HEK293 (cell line): Measurements from ENCODE around the gene KDM4C.

Experiments
- CTCF ChIA-PET: fragments of 350-600 bp; formaldehyde crosslinking; extraction: SDS; loops from one replicate; lab custom pipeline; 2021; ENCODE audit warnings: antibody characterized with exemption; lab: Yijun Ruan, JAX
- POLR2A ChIA-PET: fragments of 300-600 bp; formaldehyde crosslinking; extraction: SDS; loops from one replicate; lab custom pipeline; 2020; ENCODE audit warnings: antibody characterized with exemption, inconsistent platforms; lab: Yijun Ruan, JAX
- H3K27ac ChIP-seq: fragments of 200-500 bp; sonication (Bioruptor generic); 2 replicates; pipeline ENCODE4 v1.5.1; 2014; ENCODE audit warnings: low read depth, low read length, control low read depth, inconsistent platforms; ENCODE audit errors: extremely low read depth
- H3K36me3 ChIP-seq, 2 experiments: fragments of 200-500 bp in 1 of 2; sonication (Bioruptor generic) in 1 of 2; 1 replicate in 1 of 2; 2 replicates in 1 of 2; pipeline ENCODE4 v1.5.1; 2014 to 2017; ENCODE audit warnings: inconsistent platforms in 2 of 2, low read length in 2 of 2; ENCODE audit not compliant: control insufficient read depth in 2 of 2, insufficient read depth in 1 of 2
- H3K4me1 ChIP-seq: fragments of 200-500 bp; sonication (Bioruptor generic); 2 replicates; pipeline ENCODE4 v1.5.1; 2014; ENCODE audit warnings: mild to moderate bottlenecking, low read length, inconsistent platforms; ENCODE audit not compliant: control insufficient read depth, insufficient read depth
- H3K4me3 ChIP-seq: 2 replicates; pipeline ENCODE4 v1.5.1; 2011; ENCODE audit warnings: low read depth, mild to moderate bottlenecking, control low read depth, low read length, moderate library complexity
- H3K9me3 ChIP-seq: fragments of 200-500 bp; sonication (Bioruptor generic); 2 replicates; pipeline ENCODE4 v1.5.1; 2014; ENCODE audit warnings: low read depth, low read length, inconsistent platforms; ENCODE audit not compliant: control insufficient read depth, insufficient read depth
- KLF10 ChIP-seq: fragments of 450-650 bp; IDR thresholded peaks from 2 replicates; pipeline ENCODE4 v1.5.1; 2018; ENCODE audit warnings: missing biosample characterization, mild to moderate bottlenecking, missing genetic modification characterization
- SP2 ChIP-seq: fragments of 450-650 bp; formaldehyde crosslinking; IDR thresholded peaks from 2 replicates; pipeline ENCODE4 v1.5.1; 2016; ENCODE audit warnings: missing biosample characterization, missing genetic modification characterization
- ZFP37 ChIP-seq: fragments of 450-650 bp; formaldehyde crosslinking; IDR thresholded peaks from 2 replicates; pipeline ENCODE4 v1.5.1; 2016; ENCODE audit warnings: missing biosample characterization, missing genetic modification characterization
- ZIC2 ChIP-seq: fragments of 450-650 bp; formaldehyde crosslinking; IDR thresholded peaks from 2 replicates; pipeline ENCODE4 v1.5.1; 2016; ENCODE audit warnings: missing biosample characterization, missing genetic modification characterization
- ZNF114 ChIP-seq: fragments of 450-650 bp; formaldehyde crosslinking; IDR thresholded peaks from 2 replicates; pipeline ENCODE4 v1.5.0; 2017; ENCODE audit warnings: missing biosample characterization, missing genetic modification characterization
- ZNF24 ChIP-seq: fragments of 450-650 bp; formaldehyde crosslinking; IDR thresholded peaks from 2 replicates; pipeline ENCODE4 v1.5.1; 2016; ENCODE audit warnings: missing biosample characterization, missing genetic modification characterization
- ZNF280C ChIP-seq: fragments of 450-650 bp; formaldehyde crosslinking; IDR thresholded peaks from 2 replicates; pipeline ENCODE4 v1.5.1; 2016; ENCODE audit warnings: missing biosample characterization, missing genetic modification characterization
- ZNF324 ChIP-seq: fragments of 450-650 bp; formaldehyde crosslinking; IDR thresholded peaks from 2 replicates; pipeline ENCODE4 v1.5.1; 2016; ENCODE audit warnings: missing biosample characterization, missing genetic modification characterization
- ZNF501 ChIP-seq: fragments of 450-650 bp; formaldehyde crosslinking; IDR thresholded peaks from 2 replicates; pipeline ENCODE4 v1.5.1; 2016; ENCODE audit warnings: missing biosample characterization, missing genetic modification characterization
- ZNF514 ChIP-seq: fragments of 450-650 bp; formaldehyde crosslinking; IDR thresholded peaks from 2 replicates; pipeline ENCODE4 v1.5.1; 2016; ENCODE audit warnings: missing biosample characterization, missing genetic modification characterization
- ZNF518A ChIP-seq: fragments of 450-650 bp; formaldehyde crosslinking; conservative IDR thresholded peaks from 2 replicates; pipeline ENCODE4 v1.5.1; 2016; ENCODE audit warnings: low read depth, missing biosample characterization, missing genetic modification characterization
- ZNF544 ChIP-seq: fragments of 450-650 bp; formaldehyde crosslinking; IDR thresholded peaks from 2 replicates; pipeline ENCODE4 v1.5.0; 2017; ENCODE audit warnings: missing biosample characterization, missing genetic modification characterization
- ZNF629 ChIP-seq: fragments of 450-650 bp; formaldehyde crosslinking; IDR thresholded peaks from 2 replicates; pipeline ENCODE4 v1.5.1; 2017; ENCODE audit warnings: missing biosample characterization, missing genetic modification characterization
- ZNF677 ChIP-seq: fragments of 450-650 bp; IDR thresholded peaks from 2 replicates; pipeline ENCODE4 v1.5.0; 2018; ENCODE audit warnings: missing biosample characterization, mild to moderate bottlenecking, missing genetic modification characterization, moderate library complexity
- ZNF76 ChIP-seq: fragments of 450-650 bp; formaldehyde crosslinking; IDR thresholded peaks from 2 replicates; pipeline ENCODE4; 2016; ENCODE audit warnings: low read depth, missing biosample characterization, missing genetic modification characterization, borderline replicate concordance
- ZNF791 ChIP-seq: fragments of 450-650 bp; formaldehyde crosslinking; IDR thresholded peaks from 2 replicates; pipeline ENCODE4 v1.5.1; 2016; ENCODE audit warnings: missing biosample characterization, missing genetic modification characterization
- ZSCAN23 ChIP-seq: fragments of 450-650 bp; formaldehyde crosslinking; IDR thresholded peaks from 2 replicates; pipeline ENCODE4 v1.5.1; 2016; ENCODE audit warnings: missing biosample characterization, missing genetic modification characterization
- TF ChIP-seq, protein P1 (sequence below): fragments of 450-650 bp; formaldehyde crosslinking; IDR thresholded peaks from 2 replicates; pipeline ENCODE4 v1.5.1; 2016; ENCODE audit warnings: missing biosample characterization, missing genetic modification characterization, borderline replicate concordance
- TF ChIP-seq, protein P2 (sequence below): fragments of 450-650 bp; formaldehyde crosslinking; IDR thresholded peaks from 2 replicates; pipeline ENCODE4 v1.5.1; 2016; ENCODE audit warnings: missing biosample characterization, missing genetic modification characterization

Gene KDM4C

DNA sequence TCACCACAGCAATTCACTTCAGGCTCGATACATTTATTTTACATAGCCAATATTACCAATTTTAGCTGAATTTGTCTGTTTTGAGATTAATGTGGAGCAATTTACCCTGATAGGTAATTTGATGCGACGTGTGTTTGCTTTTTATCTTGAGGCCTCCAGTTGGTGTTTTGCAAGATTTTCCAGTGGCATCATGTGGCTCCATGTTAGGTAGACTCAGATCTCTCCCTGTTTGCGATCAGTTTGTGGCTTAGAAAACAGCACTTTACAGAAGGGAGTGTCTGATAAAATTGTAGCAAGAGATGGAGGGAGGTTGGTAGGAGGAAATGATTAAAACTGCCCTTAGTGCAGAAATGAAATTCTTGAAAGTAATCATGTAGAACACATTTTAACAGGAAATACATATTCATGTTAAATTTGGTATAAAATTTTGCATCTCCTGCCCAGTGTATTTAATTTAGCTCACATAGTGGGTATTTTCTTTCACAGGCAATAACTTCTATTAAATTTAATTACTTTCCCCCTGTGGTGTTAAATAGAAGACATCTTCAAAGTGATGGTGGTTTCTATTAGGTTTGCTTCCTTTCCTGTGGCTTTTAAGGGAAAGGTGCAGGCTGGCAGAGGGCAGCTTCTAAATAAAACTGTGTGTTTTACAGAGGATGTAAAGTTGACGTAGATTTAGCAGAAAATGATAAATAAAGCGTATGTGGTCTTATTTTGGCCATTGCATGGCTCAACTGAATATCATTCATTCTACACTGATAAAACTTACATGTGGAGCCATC is 135.8 kb downstream of the KDM4C start:
- ChIA-PET POLR2A (no interaction called here), CTCF (interaction anchor here (0.6 to 0.7 kb wide), 2 partner anchors 16 to 18 kb away, joined by 3 to 4 read pairs; no protein-coding TSS in a partner anchor)
- no peaks in the 10 kb centered on the region for H3K4me1 ChIP-seq
- peaks cover 0 to 4% of the 10 kb centered on the region in 2 experiments; a peak in 1 of 3 replicates for H3K36me3 ChIP-seq
- no peak overlapping the region for H3K27ac ChIP-seq
- TF ChIP-seq ZFP37 (tag by site-specific recombination): no peak
- TF ChIP-seq ZNF677 (tag by site-specific recombination): no peak
- TF ChIP-seq ZIC2 (tag by site-specific recombination): no peak
- TF ChIP-seq ZSCAN23 (tag by site-specific recombination): no peak
- TF ChIP-seq ZNF501 (tag by site-specific recombination): no peak
- TF ChIP-seq ZNF791: no peak
- TF ChIP-seq, protein P1, sequence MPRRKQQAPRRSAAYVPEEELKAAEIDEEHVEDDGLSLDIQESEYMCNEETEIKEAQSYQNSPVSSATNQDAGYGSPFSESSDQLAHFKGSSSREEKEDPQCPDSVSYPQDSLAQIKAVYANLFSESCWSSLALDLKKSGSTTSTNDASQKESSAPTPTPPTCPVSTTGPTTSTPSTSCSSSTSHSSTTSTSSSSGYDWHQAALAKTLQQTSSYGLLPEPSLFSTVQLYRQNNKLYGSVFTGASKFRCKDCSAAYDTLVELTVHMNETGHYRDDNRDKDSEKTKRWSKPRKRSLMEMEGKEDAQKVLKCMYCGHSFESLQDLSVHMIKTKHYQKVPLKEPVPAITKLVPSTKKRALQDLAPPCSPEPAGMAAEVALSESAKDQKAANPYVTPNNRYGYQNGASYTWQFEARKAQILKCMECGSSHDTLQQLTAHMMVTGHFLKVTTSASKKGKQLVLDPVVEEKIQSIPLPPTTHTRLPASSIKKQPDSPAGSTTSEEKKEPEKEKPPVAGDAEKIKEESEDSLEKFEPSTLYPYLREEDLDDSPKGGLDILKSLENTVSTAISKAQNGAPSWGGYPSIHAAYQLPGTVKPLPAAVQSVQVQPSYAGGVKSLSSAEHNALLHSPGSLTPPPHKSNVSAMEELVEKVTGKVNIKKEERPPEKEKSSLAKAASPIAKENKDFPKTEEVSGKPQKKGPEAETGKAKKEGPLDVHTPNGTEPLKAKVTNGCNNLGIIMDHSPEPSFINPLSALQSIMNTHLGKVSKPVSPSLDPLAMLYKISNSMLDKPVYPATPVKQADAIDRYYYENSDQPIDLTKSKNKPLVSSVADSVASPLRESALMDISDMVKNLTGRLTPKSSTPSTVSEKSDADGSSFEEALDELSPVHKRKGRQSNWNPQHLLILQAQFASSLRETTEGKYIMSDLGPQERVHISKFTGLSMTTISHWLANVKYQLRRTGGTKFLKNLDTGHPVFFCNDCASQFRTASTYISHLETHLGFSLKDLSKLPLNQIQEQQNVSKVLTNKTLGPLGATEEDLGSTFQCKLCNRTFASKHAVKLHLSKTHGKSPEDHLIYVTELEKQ (tag by site-specific recombination): no peak
- no peak for TF ChIP-seq ZNF629 (tag by site-specific recombination)
- TF ChIP-seq, protein P2, sequence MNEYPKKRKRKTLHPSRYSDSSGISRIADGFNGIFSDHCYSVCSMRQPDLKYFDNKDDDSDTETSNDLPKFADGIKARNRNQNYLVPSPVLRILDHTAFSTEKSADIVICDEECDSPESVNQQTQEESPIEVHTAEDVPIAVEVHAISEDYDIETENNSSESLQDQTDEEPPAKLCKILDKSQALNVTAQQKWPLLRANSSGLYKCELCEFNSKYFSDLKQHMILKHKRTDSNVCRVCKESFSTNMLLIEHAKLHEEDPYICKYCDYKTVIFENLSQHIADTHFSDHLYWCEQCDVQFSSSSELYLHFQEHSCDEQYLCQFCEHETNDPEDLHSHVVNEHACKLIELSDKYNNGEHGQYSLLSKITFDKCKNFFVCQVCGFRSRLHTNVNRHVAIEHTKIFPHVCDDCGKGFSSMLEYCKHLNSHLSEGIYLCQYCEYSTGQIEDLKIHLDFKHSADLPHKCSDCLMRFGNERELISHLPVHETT (tag by site-specific recombination): no peak
- no peak for TF ChIP-seq SP2
- TF ChIP-seq ZNF324: no peak
- no peak for TF ChIP-seq ZNF24 (tag by site-specific recombination)
- TF ChIP-seq ZNF114 (tag by site-specific recombination): no peak
- no peak for TF ChIP-seq ZNF544 (tag by site-specific recombination)
- TF ChIP-seq ZNF514 (tag by site-specific recombination): no peak
- no peak for TF ChIP-seq ZNF518A
- TF ChIP-seq KLF10 (tag by site-specific recombination): no peak
- no peak for TF ChIP-seq ZNF76
- TF ChIP-seq ZNF280C: no peak
- H3K9me3 ChIP-seq: no peaks in the 10 kb centered on the region
- H3K4me3 ChIP-seq: no peak overlapping the region
